SU-DHL-6 (cell line): ENCODE data around the gene MED23.

Source experiments
- EZH2phosphoT487 ChIP-seq: fragments of 200-600 bp; sonication (generic), shearing (Covaris generic); conservative IDR thresholded peaks from 2 replicates; pipeline ENCODE4 v1.6.1; 2018; ENCODE audit warnings: mild to moderate bottlenecking, antibody characterized with exemption, low read length, moderate library complexity, mixed read lengths
- TF ChIP-seq, protein P1 (sequence below): fragments of 200-600 bp; sonication (generic); IDR thresholded peaks from one replicate; pipeline ENCODE4 v1.5.1; 2017; ENCODE audit warnings: antibody characterized with exemption, mild to moderate bottlenecking, low read length, moderate library complexity; ENCODE audit not compliant: insufficient read depth, poor library complexity, severe bottlenecking

DNA sequence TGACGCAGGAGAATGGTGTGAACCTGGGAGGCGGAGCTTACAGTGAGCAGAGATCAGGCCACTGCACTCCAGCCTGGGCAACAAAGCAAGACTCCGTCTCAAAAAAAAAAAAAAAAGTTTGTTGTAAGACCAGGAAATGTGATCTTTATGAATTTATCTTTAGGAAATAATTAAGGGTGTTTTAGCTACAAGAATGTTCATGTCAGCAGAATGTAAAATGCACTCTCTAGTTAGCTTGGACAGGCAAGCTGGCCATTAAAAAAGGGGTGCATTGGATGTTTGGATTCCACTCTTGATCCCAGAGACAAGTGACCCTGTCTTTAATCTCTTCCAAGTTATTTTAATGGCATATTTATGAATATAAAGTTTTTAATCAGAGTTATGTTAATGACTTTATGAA, 28.6 kb upstream of the MED23 start:
- TF ChIP-seq, protein P1, sequence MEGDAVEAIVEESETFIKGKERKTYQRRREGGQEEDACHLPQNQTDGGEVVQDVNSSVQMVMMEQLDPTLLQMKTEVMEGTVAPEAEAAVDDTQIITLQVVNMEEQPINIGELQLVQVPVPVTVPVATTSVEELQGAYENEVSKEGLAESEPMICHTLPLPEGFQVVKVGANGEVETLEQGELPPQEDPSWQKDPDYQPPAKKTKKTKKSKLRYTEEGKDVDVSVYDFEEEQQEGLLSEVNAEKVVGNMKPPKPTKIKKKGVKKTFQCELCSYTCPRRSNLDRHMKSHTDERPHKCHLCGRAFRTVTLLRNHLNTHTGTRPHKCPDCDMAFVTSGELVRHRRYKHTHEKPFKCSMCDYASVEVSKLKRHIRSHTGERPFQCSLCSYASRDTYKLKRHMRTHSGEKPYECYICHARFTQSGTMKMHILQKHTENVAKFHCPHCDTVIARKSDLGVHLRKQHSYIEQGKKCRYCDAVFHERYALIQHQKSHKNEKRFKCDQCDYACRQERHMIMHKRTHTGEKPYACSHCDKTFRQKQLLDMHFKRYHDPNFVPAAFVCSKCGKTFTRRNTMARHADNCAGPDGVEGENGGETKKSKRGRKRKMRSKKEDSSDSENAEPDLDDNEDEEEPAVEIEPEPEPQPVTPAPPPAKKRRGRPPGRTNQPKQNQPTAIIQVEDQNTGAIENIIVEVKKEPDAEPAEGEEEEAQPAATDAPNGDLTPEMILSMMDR: no peak
- TF ChIP-seq EZH2phosphoT487: no peak
